ENCODE data around the gene POLD1.
"Not testable (repeated sequence)": the region's sequence is repeated elsewhere in the genome, so short reads cannot be mapped to it uniquely, and the experiment has no call there.

The POLD1 gene

GRCh38 chr19:50435627-50436026, 51.5 kb downstream of the POLD1 start:
- DNase-seq (ENCODE audit: low spot score), result no peak

- DNase-seq (ENCODE audit: low spot score), result no peak
Measured at GRCh38 chr19:50437862-50438449, 53.8 kb downstream of the POLD1 start.

DNA sequence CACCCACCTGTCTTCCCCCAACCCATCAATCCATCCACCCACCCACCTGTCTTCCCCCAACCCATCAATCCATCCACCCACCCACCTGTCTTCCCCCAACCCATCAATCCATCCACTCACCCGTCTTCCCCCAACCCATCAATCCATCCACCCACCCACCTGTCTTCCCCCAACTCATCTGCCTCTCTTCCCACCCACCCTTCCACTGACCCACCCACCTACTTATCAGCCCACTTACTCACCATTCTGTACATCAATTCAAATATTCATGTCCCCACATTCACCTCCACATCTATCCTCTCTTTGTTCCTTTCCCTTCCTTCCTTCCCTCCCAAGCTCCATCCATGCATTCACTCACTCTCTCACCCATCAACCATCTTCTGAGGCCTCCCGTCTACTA, 55.0 kb downstream of the POLD1 start:
- not testable (repeated sequence) for DNase-seq (ENCODE audit: low spot score)

- DNase-seq (ENCODE audit: low spot score), result no peak
Measured at GRCh38 chr19:50444059-50444458, 59.9 kb downstream of the POLD1 start.

DNA sequence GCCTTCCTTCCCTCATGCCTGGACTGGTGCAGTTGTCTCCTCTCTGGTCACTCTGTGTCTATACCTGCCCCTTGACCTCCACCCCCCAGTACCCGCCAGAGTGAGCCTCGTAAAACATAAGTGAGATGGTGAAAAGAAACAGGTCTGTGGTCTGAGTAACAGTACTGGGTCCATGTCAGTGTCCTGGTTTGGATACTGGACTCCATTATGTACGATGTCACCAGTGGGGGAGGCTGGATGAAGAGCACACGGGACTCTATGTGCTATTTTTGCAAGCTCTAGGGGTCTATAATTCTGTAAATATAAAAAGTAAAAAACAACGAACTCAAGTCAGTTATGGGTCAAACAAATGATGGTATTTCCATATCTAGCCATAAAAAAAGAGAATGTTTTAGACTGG, 62.9 kb downstream of the POLD1 start:
- DNase-seq (ENCODE audit: low spot score), result no peak

GRCh38 chr19:50447750-50448149, 63.6 kb downstream of the POLD1 start:
- no peak for DNase-seq (ENCODE audit: low spot score)

DNA sequence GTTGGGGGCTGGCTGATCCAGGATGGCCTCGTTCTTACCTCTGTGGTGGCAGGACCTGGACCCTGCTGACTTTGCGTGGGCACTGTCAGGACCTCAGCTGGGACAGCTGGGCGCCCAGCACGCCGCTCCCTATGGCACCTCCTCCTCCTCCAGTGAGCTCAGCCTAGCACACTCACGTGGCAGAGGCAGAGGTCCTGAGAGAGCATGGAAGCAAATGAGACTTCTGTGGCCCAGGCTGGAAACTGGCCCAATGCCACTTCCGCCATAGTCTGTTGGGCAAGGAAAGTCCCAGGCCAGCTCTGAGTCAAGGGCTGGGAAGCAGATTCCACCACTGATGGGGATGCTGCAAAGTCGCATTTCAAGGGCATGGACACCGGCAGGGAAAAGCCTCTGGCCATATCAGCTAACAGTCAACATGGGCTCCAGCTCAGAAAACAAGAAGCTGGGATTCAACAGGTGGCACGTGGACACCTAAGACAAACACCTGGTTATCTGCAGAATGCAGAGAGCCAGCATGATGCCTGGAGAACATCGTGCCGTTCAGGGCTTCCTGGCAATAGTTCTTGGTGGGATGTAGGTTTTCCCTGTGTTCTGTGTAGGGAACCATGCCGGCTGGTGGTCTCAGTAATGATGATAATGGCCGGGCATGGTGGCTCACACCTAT, 65.2 kb downstream of the POLD1 start:
- DNase-seq (ENCODE audit: low spot score), result no peak

GRCh38 chr19:50450369-50451222, 66.4 kb downstream of the POLD1 start:
- DNase-seq (ENCODE audit: low spot score), result no peak

- DNase-seq (ENCODE audit: low spot score), result no peak
Measured at GRCh38 chr19:50451223-50451534, 67.0 kb downstream of the POLD1 start.

- DNase-seq (ENCODE audit: low spot score), result no peak
Measured at GRCh38 chr19:50453243-50453642, 69.1 kb downstream of the POLD1 start.

GRCh38 chr19:50455992-50456391, 71.8 kb downstream of the POLD1 start:
- no peak for DNase-seq (ENCODE audit: low spot score)

GRCh38 chr19:50457300-50457699, 73.2 kb downstream of the POLD1 start:
- no peak for DNase-seq (ENCODE audit: low spot score)

DNA sequence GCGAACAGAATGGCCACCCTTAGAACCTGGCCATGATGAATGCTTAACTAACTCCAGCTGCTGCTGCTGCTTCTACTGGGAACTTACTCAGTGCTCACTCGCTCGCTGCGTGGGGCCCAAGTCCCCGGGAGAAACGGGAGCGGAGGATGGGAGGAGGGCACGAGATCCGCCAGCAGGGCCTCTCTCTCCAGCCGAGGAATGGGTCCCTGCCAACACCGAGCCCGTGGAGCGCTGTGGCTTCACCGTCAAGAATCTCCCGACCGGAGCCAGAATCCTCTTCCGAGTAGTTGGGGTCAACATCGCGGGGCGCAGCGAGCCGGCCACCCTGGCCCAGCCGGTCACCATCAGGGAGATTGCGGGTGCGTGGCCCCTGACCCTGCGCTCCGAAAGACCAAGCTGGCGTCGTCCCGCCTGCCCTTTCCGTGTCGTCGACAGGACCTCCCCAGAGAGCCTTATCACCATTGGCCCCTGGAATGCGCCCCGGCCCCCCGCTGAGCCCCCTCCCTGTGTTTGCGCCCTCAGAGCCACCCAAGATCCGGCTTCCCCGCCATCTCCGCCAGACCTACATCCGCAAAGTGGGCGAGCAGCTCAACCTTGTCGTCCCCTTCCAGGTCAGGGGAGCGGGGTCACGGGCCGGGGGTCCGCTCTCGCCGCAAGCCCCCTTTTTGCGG, 74.4 kb downstream of the POLD1 start:
- DNase-seq (ENCODE audit: low spot score), result no peak

DNA sequence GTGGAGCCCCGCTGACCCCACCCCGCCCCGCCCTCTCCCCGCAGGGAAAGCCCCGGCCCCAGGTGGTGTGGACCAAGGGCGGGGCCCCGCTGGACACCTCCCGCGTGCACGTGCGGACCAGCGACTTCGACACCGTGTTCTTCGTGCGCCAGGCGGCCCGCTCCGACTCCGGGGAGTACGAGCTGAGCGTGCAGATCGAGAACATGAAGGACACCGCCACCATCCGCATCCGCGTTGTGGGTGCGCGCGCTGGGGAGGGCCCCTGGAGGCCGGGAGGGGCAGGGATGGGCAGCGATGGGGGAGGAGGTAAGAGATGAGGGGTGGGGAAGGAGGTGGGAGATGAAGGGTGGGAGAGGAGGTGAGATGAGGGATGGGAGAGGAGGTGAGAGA, 74.9 kb downstream of the POLD1 start:
- no peak for DNase-seq (ENCODE audit: low spot score)

GRCh38 chr19:50459638-50460037, 75.5 kb downstream of the POLD1 start:
- DNase-seq (ENCODE audit: low spot score), result no peak

- DNase-seq (ENCODE audit: low spot score), result no peak
Measured at GRCh38 chr19:50460161-50460765, 76.1 kb downstream of the POLD1 start.

- peak; percentile 85 for DNase-seq (ENCODE audit: low spot score)
Measured at GRCh38 chr19:50461066-50461875, 77.1 kb downstream of the POLD1 start.

GRCh38 chr19:50462970-50463369, 78.8 kb downstream of the POLD1 start:
- DNase-seq (ENCODE audit: low spot score), result no peak

GRCh38 chr19:50464348-50464747, 80.2 kb downstream of the POLD1 start:
- no peak for DNase-seq (ENCODE audit: low spot score)

DNA sequence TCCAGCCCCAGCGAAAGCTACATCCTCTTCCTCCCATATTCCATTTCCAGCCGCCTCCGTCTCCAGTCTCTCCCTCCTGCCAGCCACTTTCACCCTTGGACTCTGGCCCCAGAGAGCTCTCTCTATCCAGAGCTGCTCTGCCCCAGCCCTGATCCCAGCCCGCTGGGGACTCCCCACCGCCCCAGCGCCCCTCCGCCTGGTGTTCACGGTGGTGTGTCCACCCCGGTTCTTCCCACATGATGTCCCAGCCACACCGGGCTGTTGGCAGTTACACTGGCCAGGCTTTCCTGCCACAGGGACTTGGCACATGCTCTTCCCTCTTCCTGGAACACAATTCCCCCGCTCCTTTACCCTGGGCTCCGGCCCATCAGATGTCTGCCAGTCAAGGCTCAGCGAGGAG, 80.9 kb downstream of the POLD1 start:
- no peak for DNase-seq (ENCODE audit: low spot score)

DNA sequence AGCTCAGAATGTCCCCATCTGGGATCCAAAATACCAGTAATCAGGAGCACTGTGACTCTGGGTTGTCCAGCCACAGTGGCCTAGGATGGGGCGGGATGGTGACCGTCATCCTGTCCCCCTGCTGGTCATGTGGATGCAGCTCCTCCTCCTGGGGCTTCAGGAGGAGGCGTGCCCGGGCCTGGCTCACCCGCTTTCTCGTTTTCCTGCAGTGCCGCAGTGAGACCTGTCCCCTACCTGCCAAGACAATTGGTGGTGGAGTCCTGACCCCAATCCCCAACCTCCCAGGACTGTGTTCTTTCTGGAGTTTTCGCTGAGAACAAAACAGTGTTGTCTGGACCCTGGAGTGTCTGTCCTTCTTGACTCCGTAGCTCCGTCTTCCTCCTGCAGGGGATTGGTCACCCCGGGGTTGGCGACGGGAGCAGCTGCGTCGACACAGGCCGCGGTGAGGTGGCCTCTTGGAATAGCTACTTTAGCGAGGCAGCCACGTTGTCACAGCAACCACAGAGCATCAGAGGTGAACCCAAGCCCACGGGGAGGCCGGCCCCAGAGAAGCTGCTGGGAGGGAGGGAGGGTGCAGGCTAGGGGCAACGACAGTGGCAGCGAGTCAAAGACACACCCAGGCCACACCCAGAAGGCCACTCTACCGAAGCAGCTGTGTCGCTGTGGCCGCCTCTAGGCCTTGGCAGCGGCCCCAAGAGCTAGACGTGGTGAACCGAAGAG, 82.0 kb downstream of the POLD1 start:
- no peak for DNase-seq (ENCODE audit: low spot score)
